OCI-LY7 (cell line): ENCODE results near the gene EWSR1. TPM values are rescaled to one million over a fixed set of nuclear protein-coding genes. Genes with fewer than 3 reads are reported as not detected.

Experiments used
- BruUV-seq: library from RNA; stranded (reverse); fragments of 400-500 nt; replicated peaks from 2 replicates; lab custom pipeline; 2021; lab: Mats Ljungman, UMichigan
- CTCF ChIA-PET: fragments of 300-600 bp; sonication (Branson Sonifier 250); formaldehyde crosslinking; loops from one replicate; lab custom pipeline; 2022; ENCODE audit warnings: antibody characterized with exemption; ENCODE audit not compliant: unreplicated experiment; lab: Charles Lee
- POLR2A ChIA-PET: fragments of 300-600 bp; sonication (Branson Sonifier 250); formaldehyde crosslinking; loops from one replicate; lab custom pipeline; 2022; ENCODE audit warnings: antibody characterized with exemption; lab: Charles Lee
- DNase-seq: peaks from one replicate; pipeline ENCODE4 v3.0.0-alpha.2; 2015; ENCODE audit warnings: low spot score
- H2AFZ ChIP-seq: fragments of 200-600 bp; sonication (generic), shearing (Covaris generic); 2 replicates; pipeline ENCODE4 v1.6.1; 2014; ENCODE audit warnings: mild to moderate bottlenecking, antibody characterized with exemption, low read length, moderate library complexity
- H3K27ac ChIP-seq: fragments of 200-600 bp; sonication (generic); 2 replicates; pipeline ENCODE4 v1.5.1; 2014; ENCODE audit warnings: mixed run types, low read depth, mild to moderate bottlenecking, moderate library complexity, low read length, inconsistent platforms; ENCODE audit not compliant: poor library complexity, severe bottlenecking
- H3K36me3 ChIP-seq: fragments of 200-600 bp; sonication (generic); 2 replicates; pipeline ENCODE4 v1.6.1; 2014; ENCODE audit warnings: mild to moderate bottlenecking, antibody characterized with exemption, low read length, moderate library complexity, mixed read lengths; ENCODE audit not compliant: insufficient read depth
- H3K4me1 ChIP-seq: fragments of 200-600 bp; sonication (generic); 2 replicates; pipeline ENCODE4 v1.5.1; 2014; ENCODE audit warnings: mild to moderate bottlenecking, low read length; ENCODE audit not compliant: insufficient read depth, poor library complexity, severe bottlenecking
- H3K4me2 ChIP-seq: fragments of 200-600 bp; sonication (generic); 2 replicates; pipeline ENCODE4 v1.6.1; 2014; ENCODE audit warnings: mild to moderate bottlenecking, low read length
- H3K4me3 ChIP-seq: fragments of 200-600 bp; sonication (generic); 2 replicates; pipeline ENCODE4 v1.5.1; 2014; ENCODE audit warnings: mild to moderate bottlenecking, low read depth, low read length; ENCODE audit not compliant: poor library complexity, severe bottlenecking
- H3K79me2 ChIP-seq: fragments of 200-600 bp; sonication (generic); 2 replicates; pipeline ENCODE4 v1.6.1; 2016; ENCODE audit warnings: low read depth, mild to moderate bottlenecking, low read length, moderate library complexity, mixed read lengths; ENCODE audit not compliant: insufficient read depth
- H3K9me2 ChIP-seq: fragments of 200-600 bp; sonication (generic); 2 replicates; pipeline ENCODE4 v1.6.1; 2016; ENCODE audit warnings: mild to moderate bottlenecking, low read length, mixed read lengths; ENCODE audit not compliant: insufficient read depth
- H3K9me3 ChIP-seq: fragments of 200-600 bp; sonication (generic); 2 replicates; pipeline ENCODE4 v1.6.1; 2014; ENCODE audit warnings: mild to moderate bottlenecking, mixed run types, low read length, mixed read lengths
- H4K20me1 ChIP-seq: fragments of 200-600 bp; sonication (generic); 2 replicates; pipeline ENCODE4 v1.6.1; 2014; ENCODE audit warnings: mild to moderate bottlenecking, antibody characterized with exemption, low read length, moderate library complexity, mixed read lengths; ENCODE audit not compliant: insufficient read depth
- CTCF ChIP-seq: fragments of 200-600 bp; sonication (generic); conservative IDR thresholded peaks from 2 replicates; pipeline ENCODE4 v1.5.1; 2014; ENCODE audit warnings: mild to moderate bottlenecking, antibody characterized with exemption, low read length, moderate library complexity, mixed read lengths
- EZH2phosphoT487 ChIP-seq: fragments of 200-600 bp; sonication (generic); IDR thresholded peaks from 2 replicates; pipeline ENCODE4 v1.6.1; 2018; ENCODE audit warnings: low read depth, borderline replicate concordance, mild to moderate bottlenecking, mixed run types, antibody characterized with exemption, low read length, moderate library complexity, mixed read lengths
- intact Hi-C: fragments of 100-400 bp; cut with micrococcal nuclease; formaldehyde crosslinking; loops from one replicate; pipeline ENCODE4 v1.10.0; 2022; ENCODE audit not compliant: unreplicated experiment
- total RNA-seq, 2 experiments: library from RNA; depleted of rRNA in 1 of 2; stranded (reverse); fragments of >200 nt in 1 of 2; shearing (Covaris generic) in 1 of 2; gene quantifications; 2 replicates each; pipeline ENCODE4 v1.2.3, GENCODE V29; 2014 to 2022

EWSR1 gene
- total RNA-seq, 2 experiments from 2014 or later, result 270 to 333 TPM

GRCh38 chr22:29230972-29231875 lies 36.8 kb upstream of the EWSR1 start:
- no TSS peak for BruUV-seq
- POLR2A ChIA-PET, result no interaction called here
- H3K27ac ChIP-seq, result no peak overlapping the region
- H3K79me2 ChIP-seq, result no peaks in the 10 kb centered on the region
- H3K4me2 ChIP-seq, result no peak overlapping the region
- no peak overlapping the region for H3K4me3 ChIP-seq
- H3K36me3 ChIP-seq, result no peaks in the 10 kb centered on the region
- no peaks in the 10 kb centered on the region for H3K9me3 ChIP-seq
- no peak overlapping the region for H2AFZ ChIP-seq
- no peaks in the 10 kb centered on the region for H4K20me1 ChIP-seq
- no peaks in the 10 kb centered on the region for H3K9me2 ChIP-seq
- no peaks in the 10 kb centered on the region for H3K4me1 ChIP-seq
- no peak for DNase-seq
- intact Hi-C loops, result no loop called here
- CTCF ChIA-PET, result no interaction called here
- TF ChIP-seq CTCF (no peak), EZH2phosphoT487 (no peak)

GRCh38 chr22:29231971-29232959 lies 35.8 kb upstream of the EWSR1 start:
- H3K4me1 ChIP-seq, result no peaks in the 10 kb centered on the region
- no peaks in the 10 kb centered on the region for H3K36me3 ChIP-seq
- H3K4me2 ChIP-seq, result no peak overlapping the region
- H3K9me2 ChIP-seq, result no peaks in the 10 kb centered on the region
- DNase-seq, result no peak
- H2AFZ ChIP-seq, result no peak overlapping the region
- intact Hi-C loops, result no loop called here
- ChIA-PET POLR2A (no interaction called here), CTCF (no interaction called here)
- no TSS peak for BruUV-seq
- no peak for TF ChIP-seq EZH2phosphoT487
- no peak for TF ChIP-seq CTCF
- H3K9me3 ChIP-seq, result no peaks in the 10 kb centered on the region
- H3K4me3 ChIP-seq, result no peak overlapping the region
- H3K79me2 ChIP-seq, result no peaks in the 10 kb centered on the region
- no peaks in the 10 kb centered on the region for H4K20me1 ChIP-seq
- no peak overlapping the region for H3K27ac ChIP-seq
